Vagina (tissue), 2 donors: ENCODE measurements around the gene FGF11. TPM values are rescaled to one million over a fixed set of nuclear protein-coding genes. Genes with fewer than 3 reads are reported as not detected.

Experiments used
- DNase-seq, 2 donors: peaks; one replicate each; pipeline ENCODE4 v3.0.0-alpha.2; 2017; ENCODE audit errors: extremely low spot score in 2 of 2
- H3K27ac ChIP-seq: fragments of 200-600 bp; sonication (generic); one replicate; pipeline ENCODE4 v1.5.1; 2019
- H3K27me3 ChIP-seq: fragments of 200-600 bp; sonication (generic); one replicate; pipeline ENCODE4 v1.5.1; 2019
- H3K36me3 ChIP-seq, 2 donors: fragments of 200-600 bp; sonication (generic); one replicate each; pipeline ENCODE4 v1.5.1; 2017 to 2019
- H3K4me1 ChIP-seq: fragments of 200-600 bp; sonication (generic); one replicate; pipeline ENCODE4 v1.5.1; 2019
- H3K4me3 ChIP-seq, 2 donors: fragments of 200-600 bp; sonication (generic); 1 replicate in 1 of 2; 2 replicates in 1 of 2; pipeline ENCODE4 v1.5.1; 2016 to 2019
- H3K9me3 ChIP-seq: fragments of 200-600 bp; sonication (generic); one replicate; pipeline ENCODE4 v1.5.1; 2019
- POLR2A ChIP-seq, 2 donors: fragments of 450-650 bp; IDR thresholded peaks; one replicate each; pipeline ENCODE4 v1.6.1; 2017; ENCODE audit warnings: antibody characterized with exemption in 2 of 2, mild to moderate bottlenecking in 2 of 2, moderate library complexity in 2 of 2
- POLR2AphosphoS5 ChIP-seq, 2 donors: sonication (generic); formaldehyde crosslinking; IDR thresholded peaks; one replicate each; pipeline ENCODE4 v1.9.0; 2017; ENCODE audit warnings: antibody characterized with exemption in 2 of 2, mild to moderate bottlenecking in 2 of 2, low read depth in 1 of 2; ENCODE audit not compliant: insufficient read depth in 1 of 2
- intact Hi-C: fragments of 100-400 bp; cut with DNase I; formaldehyde crosslinking; loops from one replicate; pipeline ENCODE4 v1.15.1; 2023
- total RNA-seq: library from RNA; depleted of rRNA; stranded (reverse); fragments of >200 nt; gene quantifications from one replicate; pipeline ENCODE4 v1.2.3, GENCODE V29; 2016
- TF ChIP-seq, protein P1 (sequence below), 3 experiments: fragments of 450-650 bp in 2 of 3; fragments of 200-600 bp in 1 of 3; sonication (generic) in 1 of 3; IDR thresholded peaks; one replicate each; pipeline ENCODE4 v1.5.1; 2017 to 2019; ENCODE audit warnings: antibody characterized with exemption in 3 of 3, mild to moderate bottlenecking in 2 of 3, moderate library complexity in 2 of 3

The FGF11 gene
- total RNA-seq, 1 donor from 2014 or later: 10.8 TPM

DNA sequence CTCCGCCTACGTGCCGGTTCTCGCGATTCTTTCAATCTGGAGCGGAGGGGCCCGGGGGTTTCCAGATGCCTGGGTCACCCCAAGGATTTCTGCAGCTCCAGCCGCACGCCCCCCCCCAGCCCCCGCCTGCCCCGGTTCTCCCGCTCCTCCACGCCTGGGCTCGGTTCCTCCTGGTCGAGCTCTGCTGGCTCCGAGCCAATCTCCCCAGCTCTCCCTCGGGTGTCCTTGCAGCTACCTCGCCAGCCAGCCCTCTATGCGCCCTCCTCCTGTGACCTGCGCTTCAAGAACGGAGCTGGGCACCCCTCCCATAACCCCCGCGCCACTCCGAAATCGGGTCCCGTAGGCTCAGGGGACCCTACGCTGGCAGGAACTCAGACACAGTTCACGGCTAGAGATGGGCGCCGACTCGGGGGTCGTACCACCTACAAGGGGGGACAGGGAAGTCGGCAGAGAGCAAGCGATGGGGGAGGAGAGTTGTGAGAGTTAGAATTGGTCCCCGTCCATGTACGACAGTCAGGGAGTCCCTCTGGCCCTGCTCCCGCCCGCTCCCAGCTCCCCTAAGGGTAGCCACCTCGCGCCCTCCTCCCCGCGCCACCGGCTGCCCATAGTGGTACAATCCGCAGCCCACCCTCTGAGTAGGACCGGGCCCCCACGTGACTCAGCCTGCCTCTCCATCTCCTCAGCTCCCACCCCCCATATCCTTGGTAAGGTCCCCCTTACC, 961 bp downstream of the FGF11 start:
- intact Hi-C loops: no loop called here
- Histone ChIP-seq H3K27me3 (no peaks in the 10 kb centered on the region), H3K27ac (peak overlapping the region; percentile 81), H3K4me1 (peaks cover 68% of the 10 kb centered on the region), H3K36me3 (no peaks in the 10 kb centered on the region), H3K4me3 (peak overlapping the region; percentile 46 to 49), H3K9me3 (no peaks in the 10 kb centered on the region)
- no peak for DNase-seq
- TF ChIP-seq, protein P1, sequence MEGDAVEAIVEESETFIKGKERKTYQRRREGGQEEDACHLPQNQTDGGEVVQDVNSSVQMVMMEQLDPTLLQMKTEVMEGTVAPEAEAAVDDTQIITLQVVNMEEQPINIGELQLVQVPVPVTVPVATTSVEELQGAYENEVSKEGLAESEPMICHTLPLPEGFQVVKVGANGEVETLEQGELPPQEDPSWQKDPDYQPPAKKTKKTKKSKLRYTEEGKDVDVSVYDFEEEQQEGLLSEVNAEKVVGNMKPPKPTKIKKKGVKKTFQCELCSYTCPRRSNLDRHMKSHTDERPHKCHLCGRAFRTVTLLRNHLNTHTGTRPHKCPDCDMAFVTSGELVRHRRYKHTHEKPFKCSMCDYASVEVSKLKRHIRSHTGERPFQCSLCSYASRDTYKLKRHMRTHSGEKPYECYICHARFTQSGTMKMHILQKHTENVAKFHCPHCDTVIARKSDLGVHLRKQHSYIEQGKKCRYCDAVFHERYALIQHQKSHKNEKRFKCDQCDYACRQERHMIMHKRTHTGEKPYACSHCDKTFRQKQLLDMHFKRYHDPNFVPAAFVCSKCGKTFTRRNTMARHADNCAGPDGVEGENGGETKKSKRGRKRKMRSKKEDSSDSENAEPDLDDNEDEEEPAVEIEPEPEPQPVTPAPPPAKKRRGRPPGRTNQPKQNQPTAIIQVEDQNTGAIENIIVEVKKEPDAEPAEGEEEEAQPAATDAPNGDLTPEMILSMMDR (IDR thresholded peaks at IDR 0.05): no peak
- TF ChIP-seq POLR2A (IDR thresholded peaks at IDR 0.05): no peak
- no peak for TF ChIP-seq POLR2AphosphoS5 (IDR thresholded peaks at IDR 0.05; ENCODE audit: insufficient read depth in 1 of 2, low read depth in 1 of 2)

DNA sequence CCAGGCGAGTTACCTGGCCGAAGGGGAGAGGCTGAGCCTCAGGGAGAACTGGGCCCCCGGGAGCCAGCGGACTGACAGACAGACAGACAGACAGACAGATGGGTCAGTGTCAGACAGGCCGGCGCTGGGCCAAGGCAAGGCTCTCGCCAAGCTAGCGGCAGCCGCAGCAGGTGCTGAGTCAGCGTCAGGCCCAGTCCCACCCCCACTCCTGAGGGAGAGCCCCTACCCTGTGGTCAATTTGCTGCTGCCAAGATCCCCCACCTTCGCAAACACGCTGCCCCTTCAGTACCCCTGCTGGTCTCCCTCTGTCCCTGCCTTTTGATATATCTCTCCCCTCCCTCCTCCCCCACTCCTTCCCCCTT, 1.5 kb downstream of the FGF11 start:
- no peak for DNase-seq
- peak overlapping the region; percentile 81 for H3K27ac ChIP-seq
- no peaks in the 10 kb centered on the region for H3K9me3 ChIP-seq
- H3K36me3 ChIP-seq: no peaks in the 10 kb centered on the region
- no peaks in the 10 kb centered on the region for H3K27me3 ChIP-seq
- H3K4me3 ChIP-seq: peak overlapping the region; percentile 46 to 49
- TF ChIP-seq POLR2AphosphoS5 (IDR thresholded peaks at IDR 0.05; ENCODE audit: insufficient read depth in 1 of 2, low read depth in 1 of 2) (no peak), POLR2A (IDR thresholded peaks at IDR 0.05) (no peak)
- TF ChIP-seq, protein P1 (IDR thresholded peaks at IDR 0.05): no peak
- intact Hi-C loops: no loop called here
- peaks cover 70% of the 10 kb centered on the region for H3K4me1 ChIP-seq

DNA sequence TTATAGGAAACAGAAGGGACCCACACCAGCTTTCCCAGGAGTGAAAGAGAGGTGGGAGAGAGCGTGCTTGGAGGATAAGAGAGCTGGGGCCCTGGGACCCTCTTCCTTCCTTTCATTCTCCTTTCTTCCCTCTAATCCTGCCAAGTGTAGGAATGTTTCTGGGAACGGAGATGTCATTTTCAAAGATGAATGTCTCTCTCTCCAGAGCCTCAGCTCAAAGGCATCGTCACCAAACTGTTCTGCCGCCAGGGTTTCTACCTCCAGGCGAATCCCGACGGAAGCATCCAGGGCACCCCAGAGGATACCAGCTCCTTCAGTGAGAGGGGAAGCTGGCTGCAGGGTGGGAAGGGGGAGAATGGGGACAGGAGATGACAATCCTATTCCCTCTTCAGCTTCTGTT, 2.0 kb downstream of the FGF11 start:
- H3K4me3 ChIP-seq: no peak overlapping the region
- H3K27ac ChIP-seq: no peak overlapping the region
- intact Hi-C loops: no loop called here
- H3K9me3 ChIP-seq: no peaks in the 10 kb centered on the region
- H3K36me3 ChIP-seq: no peaks in the 10 kb centered on the region
- DNase-seq: no peak
- H3K27me3 ChIP-seq: no peaks in the 10 kb centered on the region
- H3K4me1 ChIP-seq: peaks cover 70% of the 10 kb centered on the region
- TF ChIP-seq POLR2AphosphoS5 (IDR thresholded peaks at IDR 0.05; ENCODE audit: insufficient read depth in 1 of 2, low read depth in 1 of 2) (no peak), POLR2A (IDR thresholded peaks at IDR 0.05) (no peak)
- TF ChIP-seq, protein P1 (IDR thresholded peaks at IDR 0.05): no peak

DNA sequence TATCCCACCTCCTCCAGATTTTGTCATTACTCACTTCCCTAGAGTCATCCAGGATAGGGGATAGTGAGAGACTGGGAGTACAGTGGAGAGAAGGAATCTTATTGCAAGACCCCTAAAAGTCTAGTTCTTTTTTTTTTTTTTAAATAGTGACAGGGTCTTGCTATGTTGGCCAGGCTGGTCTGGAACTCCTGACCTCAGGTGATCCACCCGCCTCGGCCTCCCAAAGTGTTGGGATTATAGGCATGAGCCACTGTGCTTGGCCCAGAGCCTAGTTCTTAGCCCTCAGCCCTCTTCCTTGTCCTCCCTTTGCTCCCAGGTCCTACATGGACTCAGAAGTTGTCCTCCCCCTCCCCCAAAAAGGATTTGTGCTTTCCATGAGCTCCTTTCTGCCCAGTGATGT, 2.8 kb downstream of the FGF11 start:
- intact Hi-C loops: no loop called here
- Histone ChIP-seq H3K27me3 (no peaks in the 10 kb centered on the region), H3K36me3 (no peaks in the 10 kb centered on the region), H3K4me3 (no peak overlapping the region), H3K27ac (no peak overlapping the region), H3K9me3 (no peaks in the 10 kb centered on the region), H3K4me1 (peaks cover 63% of the 10 kb centered on the region)
- DNase-seq: no peak
- TF ChIP-seq, protein P1 (IDR thresholded peaks at IDR 0.05): no peak
- TF ChIP-seq POLR2AphosphoS5 (IDR thresholded peaks at IDR 0.05; ENCODE audit: insufficient read depth in 1 of 2, low read depth in 1 of 2) (no peak), POLR2A (IDR thresholded peaks at IDR 0.05) (no peak)
